OCI-LY1 (cell line): Measurements from ENCODE around the gene ZNF648.

Experiments
- EZH2 ChIP-seq: fragments of 200-600 bp; sonication (generic), shearing (Covaris generic); IDR thresholded peaks from 2 replicates; pipeline ENCODE4 v1.8.0; 2017; ENCODE audit warnings: borderline replicate concordance, mixed run types, mild to moderate bottlenecking, antibody characterized with exemption, low read length, moderate library complexity, mixed read lengths
- TF ChIP-seq, protein P1 (sequence below): fragments of 200-600 bp; sonication (generic), shearing (Covaris generic); IDR thresholded peaks from 2 replicates; pipeline ENCODE4 v1.5.1; 2017; ENCODE audit warnings: mild to moderate bottlenecking, antibody characterized with exemption, low read length, moderate library complexity, mixed read lengths

DNA sequence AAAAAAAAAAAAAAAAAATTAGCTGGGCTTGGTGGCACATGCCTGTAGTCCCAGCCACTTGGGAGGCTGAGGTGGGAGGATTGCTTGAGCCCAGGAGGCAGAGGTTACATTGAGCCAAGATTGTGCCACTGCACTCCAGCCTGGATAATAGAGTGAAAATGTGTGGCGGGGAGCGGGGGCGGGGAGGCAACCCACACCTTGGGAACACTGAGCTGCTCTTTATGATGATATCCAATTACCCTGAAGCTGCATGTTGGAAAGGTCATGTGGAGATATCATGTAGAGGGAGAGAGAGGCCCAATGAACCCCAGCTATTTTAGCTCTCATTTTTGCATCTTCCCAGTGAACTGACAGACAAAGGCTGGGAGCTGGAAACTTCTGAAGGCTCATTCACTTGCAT, 48.3 kb upstream of the ZNF648 start:
- TF ChIP-seq, protein P1, sequence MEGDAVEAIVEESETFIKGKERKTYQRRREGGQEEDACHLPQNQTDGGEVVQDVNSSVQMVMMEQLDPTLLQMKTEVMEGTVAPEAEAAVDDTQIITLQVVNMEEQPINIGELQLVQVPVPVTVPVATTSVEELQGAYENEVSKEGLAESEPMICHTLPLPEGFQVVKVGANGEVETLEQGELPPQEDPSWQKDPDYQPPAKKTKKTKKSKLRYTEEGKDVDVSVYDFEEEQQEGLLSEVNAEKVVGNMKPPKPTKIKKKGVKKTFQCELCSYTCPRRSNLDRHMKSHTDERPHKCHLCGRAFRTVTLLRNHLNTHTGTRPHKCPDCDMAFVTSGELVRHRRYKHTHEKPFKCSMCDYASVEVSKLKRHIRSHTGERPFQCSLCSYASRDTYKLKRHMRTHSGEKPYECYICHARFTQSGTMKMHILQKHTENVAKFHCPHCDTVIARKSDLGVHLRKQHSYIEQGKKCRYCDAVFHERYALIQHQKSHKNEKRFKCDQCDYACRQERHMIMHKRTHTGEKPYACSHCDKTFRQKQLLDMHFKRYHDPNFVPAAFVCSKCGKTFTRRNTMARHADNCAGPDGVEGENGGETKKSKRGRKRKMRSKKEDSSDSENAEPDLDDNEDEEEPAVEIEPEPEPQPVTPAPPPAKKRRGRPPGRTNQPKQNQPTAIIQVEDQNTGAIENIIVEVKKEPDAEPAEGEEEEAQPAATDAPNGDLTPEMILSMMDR, result no peak
- TF ChIP-seq EZH2, result no peak
